IMR-90 (cell line): ENCODE results near the gene ST6GALNAC3. TPM values are rescaled to one million over a fixed set of nuclear protein-coding genes. Genes with fewer than 3 reads are reported as not detected.

ENCODE experiments used
- ATAC-seq: fragments of 200-7000 bp; cut with Tn5 transposase; 2 replicates; pipeline ENCODE4 v1.9.1; 2020; ENCODE audit warnings: low read depth, mild to moderate bottlenecking, moderate library complexity
- BruUV-seq: library from RNA; stranded (reverse); fragments of 400-500 nt; replicated peaks from 2 replicates; lab custom pipeline; 2021; lab: Mats Ljungman, UMichigan
- CTCF ChIA-PET: fragments of 300-600 bp; formaldehyde crosslinking; extraction: SDS; loops from one replicate; lab custom pipeline; 2021; ENCODE audit warnings: antibody characterized with exemption; lab: Yijun Ruan, JAX
- POLR2A ChIA-PET: fragments of 300-600 bp; sonication (Branson Sonifier 250); formaldehyde crosslinking; loops from one replicate; lab custom pipeline; 2022; ENCODE audit warnings: antibody characterized with exemption; ENCODE audit not compliant: unreplicated experiment; lab: Charles Lee
- DNase-seq: peaks from one replicate; pipeline ENCODE4 v3.0.0; 2013
- H2AFZ ChIP-seq: replicated peaks from 2 replicates; pipeline ENCODE3; 2013; ENCODE audit warnings: low read length, mild to moderate bottlenecking; ENCODE audit not compliant: poor library complexity
- H2AK5ac ChIP-seq: 2 replicates; pipeline ENCODE4 v1.6.1; 2013; ENCODE audit warnings: low read depth, low read length, inconsistent platforms
- H2AK9ac ChIP-seq: replicated peaks from 2 replicates; pipeline ENCODE3; 2013; ENCODE audit warnings: mild to moderate bottlenecking, low read depth, low read length, moderate library complexity; ENCODE audit not compliant: poor library complexity
- H2BK120ac ChIP-seq: 2 replicates; pipeline ENCODE4 v1.6.1; 2013; ENCODE audit warnings: low read depth, low read length, inconsistent platforms
- H2BK15ac ChIP-seq: 3 replicates; pipeline ENCODE4 v1.6.1; 2013; ENCODE audit warnings: low read depth, low read length, inconsistent platforms
- H2BK20ac ChIP-seq: 2 replicates; pipeline ENCODE4 v1.6.1; 2013; ENCODE audit warnings: low read depth, mild to moderate bottlenecking, inconsistent platforms, low read length, moderate library complexity
- H2BK5ac ChIP-seq: 2 replicates; pipeline ENCODE4 v1.6.1; 2013; ENCODE audit warnings: mild to moderate bottlenecking, low read depth, low read length, inconsistent platforms; ENCODE audit not compliant: poor library complexity, severe bottlenecking
- H3K14ac ChIP-seq: replicated peaks from 2 replicates; pipeline ENCODE4 v1.6.1; 2013; ENCODE audit warnings: low read depth, low read length, inconsistent platforms
- H3K18ac ChIP-seq: 2 replicates; pipeline ENCODE4 v1.6.1; 2013; ENCODE audit warnings: low read depth, low read length, control low read depth
- H3K23ac ChIP-seq: 2 replicates; pipeline ENCODE4 v1.6.1; 2013; ENCODE audit warnings: low read depth, low read length, inconsistent platforms
- H3K27ac ChIP-seq: 2 replicates; pipeline ENCODE4 v1.5.1; 2013; ENCODE audit warnings: mild to moderate bottlenecking, control low read depth, low read length; ENCODE audit not compliant: insufficient read depth
- H3K27me3 ChIP-seq: 2 replicates; pipeline ENCODE4 v1.6.1; 2013; ENCODE audit warnings: low read length; ENCODE audit not compliant: control insufficient read depth, insufficient read depth
- H3K36me3 ChIP-seq: 2 replicates; pipeline ENCODE4 v1.6.1; 2013; ENCODE audit warnings: low read length, mixed read lengths; ENCODE audit not compliant: control insufficient read depth, insufficient read depth
- H3K4ac ChIP-seq: 2 replicates; pipeline ENCODE4 v1.6.1; 2013; ENCODE audit warnings: low read depth, low read length, inconsistent platforms
- H3K4me1 ChIP-seq: 2 replicates; pipeline ENCODE4 v1.6.1; 2013; ENCODE audit warnings: low read length, mixed read lengths; ENCODE audit not compliant: control insufficient read depth, insufficient read depth
- H3K4me2 ChIP-seq: 2 replicates; pipeline ENCODE4 v1.6.1; 2013; ENCODE audit warnings: low read depth, mild to moderate bottlenecking, control low read depth, low read length, moderate library complexity
- H3K4me3 ChIP-seq: 2 replicates; pipeline ENCODE4 v1.5.1; 2013; ENCODE audit warnings: low read depth, mild to moderate bottlenecking, control low read depth, low read length, moderate library complexity; ENCODE audit not compliant: insufficient read depth
- H3K56ac ChIP-seq: 2 replicates; pipeline ENCODE4 v1.6.1; 2013; ENCODE audit warnings: low read length, inconsistent platforms; ENCODE audit not compliant: insufficient read depth; ENCODE audit errors: extremely low read depth
- H3K79me1 ChIP-seq, 2 experiments: 2 replicates each; pipeline ENCODE4 v1.6.1; 2013; ENCODE audit warnings: low read length in 2 of 2, inconsistent platforms in 1 of 2, low read depth in 1 of 2
- H3K9ac ChIP-seq: 2 replicates; pipeline ENCODE4 v1.6.1; 2013; ENCODE audit warnings: low read depth, low read length, control low read depth
- H3K9me1 ChIP-seq: 2 replicates; pipeline ENCODE4 v1.6.1; 2013; ENCODE audit warnings: low read length, inconsistent platforms; ENCODE audit not compliant: insufficient read depth
- H3K9me3 ChIP-seq: 2 replicates; pipeline ENCODE4 v1.6.1; 2013; ENCODE audit warnings: low read length; ENCODE audit not compliant: control insufficient read depth, insufficient read depth
- H4K20me1 ChIP-seq: 2 replicates; pipeline ENCODE4 v1.6.1; 2013; ENCODE audit warnings: low read length, inconsistent platforms; ENCODE audit not compliant: insufficient read depth
- H4K5ac ChIP-seq: 2 replicates; pipeline ENCODE4 v1.6.1; 2013; ENCODE audit warnings: mild to moderate bottlenecking, low read depth, low read length, control low read depth
- H4K8ac ChIP-seq, 2 experiments: 2 replicates each; pipeline ENCODE4 v1.6.1; 2013; ENCODE audit warnings: low read depth in 2 of 2, low read length in 2 of 2, control low read depth in 1 of 2, inconsistent platforms in 1 of 2
- H4K91ac ChIP-seq: 2 replicates; pipeline ENCODE4 v1.6.1; 2013; ENCODE audit warnings: low read depth, low read length, inconsistent platforms; ENCODE audit not compliant: insufficient read depth
- BHLHE40 ChIP-seq: fragments of 150-350 bp; IDR thresholded peaks from 2 replicates; pipeline ENCODE4 v1.6.1; 2016; ENCODE audit warnings: mild to moderate bottlenecking, low read depth, low read length
- CEBPB ChIP-seq: IDR thresholded peaks from 2 replicates; pipeline ENCODE4 v1.6.1; 2012; ENCODE audit warnings: low read depth, low read length, improper control_type of control experiment
- CHD1 ChIP-seq: IDR thresholded peaks from 2 replicates; pipeline ENCODE4 v1.6.1; 2012; ENCODE audit warnings: low read depth, low read length, improper control_type of control experiment
- FOS ChIP-seq: fragments of 150-350 bp; IDR thresholded peaks from 2 replicates; pipeline ENCODE4 v1.6.1; 2016; ENCODE audit warnings: low read depth, low read length
- MAFK ChIP-seq: IDR thresholded peaks from 2 replicates; pipeline ENCODE4 v1.6.1; 2012; ENCODE audit warnings: low read depth, low read length, improper control_type of control experiment
- MAZ ChIP-seq: IDR thresholded peaks from 2 replicates; pipeline ENCODE4 v1.6.1; 2012; ENCODE audit warnings: low read depth, mild to moderate bottlenecking, low read length, improper control_type of control experiment, moderate library complexity, borderline replicate concordance
- MXI1 ChIP-seq: IDR thresholded peaks from 2 replicates; pipeline ENCODE4 v1.6.1; 2012; ENCODE audit warnings: low read depth, mild to moderate bottlenecking, low read length, moderate library complexity, borderline replicate concordance
- NFE2L2 ChIP-seq: fragments of 150-350 bp; IDR thresholded peaks from 2 replicates; pipeline ENCODE4 v1.6.1; 2016; ENCODE audit warnings: low read depth, mild to moderate bottlenecking, low read length
- POLR2A ChIP-seq: IDR thresholded peaks from 2 replicates; pipeline ENCODE4 v1.6.1; 2012; ENCODE audit warnings: mild to moderate bottlenecking, low read depth, low read length
- RAD21 ChIP-seq: IDR thresholded peaks from 2 replicates; pipeline ENCODE4 v1.6.1; 2012; ENCODE audit warnings: low read length, improper control_type of control experiment
- RCOR1 ChIP-seq: IDR thresholded peaks from 2 replicates; pipeline ENCODE4 v1.6.1; 2012; ENCODE audit warnings: mild to moderate bottlenecking, low read length, improper control_type of control experiment; ENCODE audit not compliant: insufficient replicate concordance
- RFX5 ChIP-seq: IDR thresholded peaks from 2 replicates; pipeline ENCODE4 v1.8.0; 2012; ENCODE audit warnings: low read depth, mild to moderate bottlenecking, low read length, moderate library complexity
- SMC3 ChIP-seq: fragments of 150-350 bp; IDR thresholded peaks from 2 replicates; pipeline ENCODE4 v1.6.1; 2016; ENCODE audit warnings: low read depth, mild to moderate bottlenecking, antibody characterized with exemption, low read length, moderate library complexity
- WGBS, 2 experiments: methylation state at CpG; one replicate each; pipeline versions ENCODE4 v1.1.5 to v1.1.7; 2013; ENCODE audit warnings: missing lambda C conversion rate in 2 of 2; ENCODE audit not compliant: insufficient read length in 1 of 2; ENCODE audit errors: extremely low coverage in 2 of 2; 5-methylcytosine and 5-hydroxymethylcytosine counted together
- dilution Hi-C: fragments of 300-500 bp; cut with HindIII; formaldehyde crosslinking; loops from one replicate; pipeline ENCODE4 v1.14.3; 2018; ENCODE audit warnings: low sequenced_read_pairs; ENCODE audit not compliant: unreplicated experiment
- in situ Hi-C: fragments of 300-500 bp; cut with MboI; formaldehyde crosslinking; loops from 3 replicates; pipeline ENCODE4 v1.14.3; 2019; ENCODE audit warnings: low sequenced_read_pairs, inconsistent platforms, mixed read lengths
- intact Hi-C: fragments of 100-400 bp; cut with micrococcal nuclease; formaldehyde crosslinking; loops from 2 replicates; pipeline ENCODE4 v1.10.0; 2022
- polyA plus RNA-seq, 3 experiments: library from polyadenylated mRNA; depleted of rRNA; stranded (reverse); fragments of >200 nt; gene quantifications; 2 replicates each; pipeline ENCODE4 v1.2.3, GENCODE V29; 2012; ENCODE audit warnings: low replicate concordance in 1 of 3
- total RNA-seq: library from RNA; depleted of rRNA; stranded (reverse); fragments of >200 nt; gene quantifications from 2 replicates; pipeline ENCODE4 v1.2.3, GENCODE V29; 2012
- TF ChIP-seq, protein P1 (sequence below): fragments of 150-350 bp; IDR thresholded peaks from 2 replicates; pipeline ENCODE4 v1.6.1; 2016; ENCODE audit warnings: low read depth, mild to moderate bottlenecking, low read length, moderate library complexity, borderline replicate concordance
- TF ChIP-seq, protein P2 (sequence below): fragments of 150-350 bp; IDR thresholded peaks from 2 replicates; pipeline ENCODE4 v1.6.1; 2017; ENCODE audit warnings: mild to moderate bottlenecking, antibody characterized with exemption, low read length, low read depth
- TF ChIP-seq, protein P3 (sequence below): conservative IDR thresholded peaks from 2 replicates; pipeline ENCODE4 v1.5.1; 2012; ENCODE audit warnings: mild to moderate bottlenecking, low read depth, low read length, improper control_type of control experiment

The ST6GALNAC3 gene
- total and polyA plus RNA-seq, 2 of the 4 experiments (the other 2 are of a cell fraction) = 0.65 to 1.3 TPM

DNA sequence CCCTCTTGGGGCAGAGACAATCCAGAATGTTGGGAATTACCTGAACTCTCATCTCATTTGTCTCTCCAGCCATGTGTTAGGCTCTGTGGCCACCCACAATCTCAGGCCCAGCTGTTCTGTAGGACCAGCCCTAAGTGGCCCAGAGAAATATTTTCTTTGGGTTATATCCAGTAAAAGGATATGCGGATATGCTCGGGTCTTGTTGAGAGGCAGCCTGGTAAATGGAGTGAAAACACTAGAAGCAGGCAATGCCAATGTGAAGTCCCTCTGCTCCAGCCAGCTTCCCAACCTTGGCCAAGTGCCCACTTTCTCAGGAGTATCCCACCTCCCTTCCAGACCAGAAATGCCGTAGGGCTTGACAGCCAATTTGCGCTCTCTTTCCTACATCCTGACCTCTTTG lies 192.2 kb downstream of the ST6GALNAC3 start:
- no peak overlapping the region for H3K9ac ChIP-seq
- no peak overlapping the region for H2AK9ac ChIP-seq
- H3K4me2 ChIP-seq = no peak overlapping the region
- DNase-seq (no peak), ATAC-seq (no peak)
- H2BK15ac ChIP-seq = no peak overlapping the region
- H3K9me3 ChIP-seq = no peaks in the 10 kb centered on the region
- H3K56ac ChIP-seq = no peak overlapping the region
- H3K4me1 ChIP-seq = no peaks in the 10 kb centered on the region
- ChIA-PET CTCF (no interaction called here), POLR2A (no interaction called here)
- H2AK5ac ChIP-seq = no peak overlapping the region
- no peak overlapping the region for H3K4ac ChIP-seq
- no peak overlapping the region for H2BK5ac ChIP-seq
- no peaks in the 10 kb centered on the region for H3K27me3 ChIP-seq
- H3K79me1 ChIP-seq = no peaks in the 10 kb centered on the region
- no peak overlapping the region for H3K14ac ChIP-seq
- H3K36me3 ChIP-seq = no peaks in the 10 kb centered on the region
- BruUV-seq = no TSS peak
- no peak overlapping the region for H3K23ac ChIP-seq
- no peaks in the 10 kb centered on the region for H4K20me1 ChIP-seq
- 100% methylated on average over 2 of the region's 4 CpGs; no CpG with 5 or more reads in 1 of the 2 experiments for WGBS, 2 experiments
- H4K91ac ChIP-seq = no peak overlapping the region
- dilution Hi-C loops = no loop called here
- no peak overlapping the region for H2AFZ ChIP-seq
- H3K18ac ChIP-seq = no peak overlapping the region
- no peak overlapping the region for H3K27ac ChIP-seq
- TF ChIP-seq, protein P1, sequence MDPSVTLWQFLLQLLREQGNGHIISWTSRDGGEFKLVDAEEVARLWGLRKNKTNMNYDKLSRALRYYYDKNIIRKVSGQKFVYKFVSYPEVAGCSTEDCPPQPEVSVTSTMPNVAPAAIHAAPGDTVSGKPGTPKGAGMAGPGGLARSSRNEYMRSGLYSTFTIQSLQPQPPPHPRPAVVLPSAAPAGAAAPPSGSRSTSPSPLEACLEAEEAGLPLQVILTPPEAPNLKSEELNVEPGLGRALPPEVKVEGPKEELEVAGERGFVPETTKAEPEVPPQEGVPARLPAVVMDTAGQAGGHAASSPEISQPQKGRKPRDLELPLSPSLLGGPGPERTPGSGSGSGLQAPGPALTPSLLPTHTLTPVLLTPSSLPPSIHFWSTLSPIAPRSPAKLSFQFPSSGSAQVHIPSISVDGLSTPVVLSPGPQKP = no peak
- no peak for TF ChIP-seq BHLHE40
- no peak for TF ChIP-seq POLR2A
- TF ChIP-seq, protein P2, sequence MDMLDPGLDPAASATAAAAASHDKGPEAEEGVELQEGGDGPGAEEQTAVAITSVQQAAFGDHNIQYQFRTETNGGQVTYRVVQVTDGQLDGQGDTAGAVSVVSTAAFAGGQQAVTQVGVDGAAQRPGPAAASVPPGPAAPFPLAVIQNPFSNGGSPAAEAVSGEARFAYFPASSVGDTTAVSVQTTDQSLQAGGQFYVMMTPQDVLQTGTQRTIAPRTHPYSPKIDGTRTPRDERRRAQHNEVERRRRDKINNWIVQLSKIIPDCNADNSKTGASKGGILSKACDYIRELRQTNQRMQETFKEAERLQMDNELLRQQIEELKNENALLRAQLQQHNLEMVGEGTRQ = no peak
- no peak for TF ChIP-seq MAZ
- no peak for TF ChIP-seq CHD1
- TF ChIP-seq RFX5 = no peak
- no peak for TF ChIP-seq CEBPB
- no peak for TF ChIP-seq SMC3
- TF ChIP-seq, protein P3, sequence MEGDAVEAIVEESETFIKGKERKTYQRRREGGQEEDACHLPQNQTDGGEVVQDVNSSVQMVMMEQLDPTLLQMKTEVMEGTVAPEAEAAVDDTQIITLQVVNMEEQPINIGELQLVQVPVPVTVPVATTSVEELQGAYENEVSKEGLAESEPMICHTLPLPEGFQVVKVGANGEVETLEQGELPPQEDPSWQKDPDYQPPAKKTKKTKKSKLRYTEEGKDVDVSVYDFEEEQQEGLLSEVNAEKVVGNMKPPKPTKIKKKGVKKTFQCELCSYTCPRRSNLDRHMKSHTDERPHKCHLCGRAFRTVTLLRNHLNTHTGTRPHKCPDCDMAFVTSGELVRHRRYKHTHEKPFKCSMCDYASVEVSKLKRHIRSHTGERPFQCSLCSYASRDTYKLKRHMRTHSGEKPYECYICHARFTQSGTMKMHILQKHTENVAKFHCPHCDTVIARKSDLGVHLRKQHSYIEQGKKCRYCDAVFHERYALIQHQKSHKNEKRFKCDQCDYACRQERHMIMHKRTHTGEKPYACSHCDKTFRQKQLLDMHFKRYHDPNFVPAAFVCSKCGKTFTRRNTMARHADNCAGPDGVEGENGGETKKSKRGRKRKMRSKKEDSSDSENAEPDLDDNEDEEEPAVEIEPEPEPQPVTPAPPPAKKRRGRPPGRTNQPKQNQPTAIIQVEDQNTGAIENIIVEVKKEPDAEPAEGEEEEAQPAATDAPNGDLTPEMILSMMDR = no peak
- no peak for TF ChIP-seq RCOR1
- no peak for TF ChIP-seq RAD21
- no peak for TF ChIP-seq FOS
- no peak for TF ChIP-seq MAFK
- TF ChIP-seq MXI1 = no peak
- TF ChIP-seq NFE2L2 = no peak
- H3K4me3 ChIP-seq = no peak overlapping the region
- in situ Hi-C loops = no loop called here
- no peak overlapping the region for H4K5ac ChIP-seq
- intact Hi-C loops = no loop called here
- no peaks in the 10 kb centered on the region for H3K9me1 ChIP-seq
- H4K8ac ChIP-seq = no peak overlapping the region
- H2BK20ac ChIP-seq = no peak overlapping the region
- H2BK120ac ChIP-seq = no peak overlapping the region
